GM12878 (cell line): Measurements from ENCODE around the gene TM9SF2. TPM values are rescaled to one million over a fixed set of nuclear protein-coding genes. Genes with fewer than 3 reads are reported as not detected.
A peak's percentile ranks its signal among the peaks of the same experiment; 100 is the strongest.

Source experiments
- ATAC-seq: fragments of 200-7000 bp; cut with Tn5 transposase; 3 replicates; pipeline ENCODE4 v1.9.1; 2020; ENCODE audit warnings: mild to moderate bottlenecking, moderate library complexity
- Bru-seq: library from RNA; stranded (reverse); fragments of 400-500 nt; gene quantifications from one replicate; lab custom pipeline; 2021; lab: Mats Ljungman, UMichigan
- BruChase-seq, 2 experiments: library from RNA; stranded (reverse); fragments of 400-500 nt; gene quantifications; one replicate each; lab custom pipeline; 2021; lab: Mats Ljungman, UMichigan
- BruUV-seq: library from RNA; stranded (reverse); fragments of 400-500 nt; replicated peaks from 2 replicates; lab custom pipeline; 2021; lab: Mats Ljungman, UMichigan
- CTCF ChIA-PET: fragments of 300-600 bp; sonication (Branson Sonifier 250); formaldehyde crosslinking; extraction: SDS; loops from one replicate; lab custom pipeline; 2021; ENCODE audit warnings: inconsistent platforms; lab: Yijun Ruan, JAX
- POLR2A ChIA-PET: fragments of 350-600 bp; formaldehyde crosslinking; extraction: SDS; loops from one replicate; lab custom pipeline; 2021; ENCODE audit warnings: inconsistent platforms; lab: Charles Lee
- RAD21 ChIA-PET: fragments of 300-600 bp; sonication (Branson Sonifier 250); formaldehyde crosslinking; loops from one replicate; lab custom pipeline; 2023; ENCODE audit warnings: antibody characterized with exemption; ENCODE audit not compliant: unreplicated experiment; lab: Charles Lee
- SMC1A ChIA-PET: fragments of 300-600 bp; sonication (Branson Sonifier 250); formaldehyde crosslinking; loops from one replicate; lab custom pipeline; 2023; ENCODE audit not compliant: unreplicated experiment, uncharacterized antibody; lab: Charles Lee
- DNase-seq: peaks from one replicate; pipeline ENCODE4 v3.0.0-alpha.2; 2011; ENCODE audit warnings: low read depth, low spot score
- FAIRE-seq: peaks from 3 replicates; lab custom pipeline; 2011; peaks lifted over from hg19 to GRCh38; lab: Jason Lieb, UNC
- H2AFZ ChIP-seq: 2 replicates; pipeline ENCODE4 v1.6.0; 2011; ENCODE audit warnings: low read depth, low read length, control low read depth; ENCODE audit not compliant: control insufficient read depth
- H3K27ac ChIP-seq: 2 replicates; pipeline ENCODE4 v1.5.1; 2011; ENCODE audit warnings: control low read depth; ENCODE audit not compliant: control insufficient read depth, insufficient read depth
- H3K27me3 ChIP-seq, 2 experiments: replicated peaks in 1 of 2; 2 replicates each; pipeline versions ENCODE4 v1.6.0 to v1.6.1; 2011; ENCODE audit warnings: low read length in 1 of 2; ENCODE audit not compliant: control insufficient read depth in 2 of 2, insufficient read depth in 2 of 2
- H3K36me3 ChIP-seq, 2 experiments: 2 replicates each; pipeline ENCODE4 v1.5.1; 2011; ENCODE audit warnings: low read length in 1 of 2; ENCODE audit not compliant: control insufficient read depth in 2 of 2, insufficient read depth in 2 of 2
- H3K4me1 ChIP-seq: 2 replicates; pipeline ENCODE4 v1.6.1; 2011; ENCODE audit warnings: mild to moderate bottlenecking, low read length, moderate library complexity, mixed read lengths; ENCODE audit not compliant: control insufficient read depth, insufficient read depth
- H3K4me2 ChIP-seq: 2 replicates; pipeline ENCODE4 v1.6.0; 2011; ENCODE audit warnings: control low read depth; ENCODE audit not compliant: control insufficient read depth, insufficient read depth
- H3K4me3 ChIP-seq: fragments of 200-600 bp; sonication (generic); 2 replicates; pipeline ENCODE4 v1.5.1; 2016
- H3K79me2 ChIP-seq: 2 replicates; pipeline ENCODE4 v1.6.0; 2011; ENCODE audit warnings: low read length; ENCODE audit not compliant: control insufficient read depth, insufficient read depth
- H3K9ac ChIP-seq: 2 replicates; pipeline ENCODE4 v1.8.0; 2011; ENCODE audit warnings: low read length, control low read depth, mixed read lengths; ENCODE audit not compliant: control insufficient read depth, insufficient read depth
- H3K9me3 ChIP-seq: replicated peaks from 3 replicates; pipeline ENCODE4 v1.5.1; 2011; ENCODE audit warnings: mild to moderate bottlenecking, low read length; ENCODE audit not compliant: control insufficient read depth, insufficient read depth
- H4K20me1 ChIP-seq: 2 replicates; pipeline ENCODE4 v1.6.0; 2011; ENCODE audit not compliant: control insufficient read depth, insufficient read depth
- CHD4 ChIP-seq: fragments of 200-600 bp; sonication (generic); IDR thresholded peaks from 2 replicates; pipeline ENCODE4 v1.6.1; 2016; ENCODE audit warnings: mild to moderate bottlenecking
- IKZF1 ChIP-seq: fragments of 450-650 bp; conservative IDR thresholded peaks from 2 replicates; pipeline ENCODE4 v1.6.1; 2017; ENCODE audit warnings: antibody characterized with exemption, mild to moderate bottlenecking
- IRF3 ChIP-seq: fragments of 450-650 bp; IDR thresholded peaks from 2 replicates; pipeline ENCODE4 v1.6.1; 2014; ENCODE audit warnings: mild to moderate bottlenecking
- JUNB ChIP-seq: IDR thresholded peaks from 2 replicates; pipeline ENCODE4 v1.6.1; 2016; ENCODE audit warnings: antibody characterized with exemption, mild to moderate bottlenecking
- NFXL1 ChIP-seq: fragments of 450-650 bp; IDR thresholded peaks from 2 replicates; pipeline ENCODE4 v1.6.1; 2017; ENCODE audit warnings: antibody characterized with exemption, mild to moderate bottlenecking, borderline replicate concordance
- NFYA ChIP-seq: IDR thresholded peaks from 2 replicates; pipeline ENCODE4 v1.6.1; 2011; ENCODE audit warnings: low read depth, mild to moderate bottlenecking, low read length, improper control_type of control experiment, borderline replicate concordance
- PRDM15 ChIP-seq: fragments of 450-650 bp; formaldehyde crosslinking; IDR thresholded peaks from 2 replicates; pipeline ENCODE4 v1.4.0; 2020; ENCODE audit warnings: mild to moderate bottlenecking, moderate library complexity
- RBBP5 ChIP-seq: fragments of 200-600 bp; sonication (generic); conservative IDR thresholded peaks from 2 replicates; pipeline ENCODE4 v1.6.1; 2016
- SIN3A ChIP-seq: IDR thresholded peaks from 2 replicates; pipeline ENCODE4 v1.6.1; 2012; ENCODE audit warnings: low read depth, low read length, improper control_type of control experiment
- SP1 ChIP-seq: IDR thresholded peaks from one replicate; pipeline ENCODE4 v1.6.1; 2011; ENCODE audit warnings: low read depth, low read length
- TAF1 ChIP-seq: IDR thresholded peaks from 2 replicates; pipeline ENCODE4 v1.6.1; 2011; ENCODE audit warnings: mild to moderate bottlenecking, low read depth, low read length, borderline replicate concordance
- TCF7 ChIP-seq: IDR thresholded peaks from 2 replicates; pipeline ENCODE4 v1.6.1; 2014; ENCODE audit warnings: antibody characterized with exemption, borderline replicate concordance
- WGBS: methylation state at CpG from one replicate; pipeline ENCODE4 v1.1.6; 2016; ENCODE audit warnings: low lambda C conversion rate; ENCODE audit not compliant: insufficient replicate concordance, insufficient coverage; ENCODE audit errors: missing lambda C conversion rate; 5-methylcytosine and 5-hydroxymethylcytosine counted together
- in situ Hi-C: fragments of 300-500 bp; cut with MboI; formaldehyde crosslinking; loops from 9 replicates; pipeline ENCODE4 v1.14.3; 2018; ENCODE audit warnings: mixed read lengths
- intact Hi-C: fragments of 100-400 bp; cut with micrococcal nuclease; formaldehyde crosslinking; loops from one replicate; pipeline ENCODE4 v1.14.2; 2022; ENCODE audit not compliant: unreplicated experiment
- long read RNA-seq, 2 experiments: library from polyadenylated mRNA; unstranded; transcript quantifications; one replicate each; pipeline ENCODE4 v2.0.0, GENCODE V29; 2019 to 2020
- polyA minus RNA-seq, 3 experiments: library from RNA; depleted of rRNA, polyadenylated mRNA; stranded (reverse); fragments of >200 nt; gene quantifications; 2 replicates each; pipeline ENCODE4 v1.2.3, GENCODE V29; 2011
- polyA plus RNA-seq, 11 experiments: library from polyadenylated mRNA; depleted of rRNA in 4 of 11; unstranded in 6 of 11; stranded (reverse) in 5 of 11; fragments of >200 nt; fragmentation: Nextera tagmentation in 4 of 11; fragmentation: Illumina TruSeq in 1 of 11; extraction: Ambion mirVana in 4 of 11; extraction: Trizol in 1 of 11; gene quantifications; 1 replicate in 1 of 11; 2 replicates in 10 of 11; pipeline versions ENCODE4 v1.2.1 to v1.2.3, GENCODE V29; 2011 to 2016; ENCODE audit warnings: inconsistent platforms in 2 of 11, missing spikeins in 2 of 11, low read depth in 1 of 11
- total RNA-seq, 4 experiments: library from RNA; depleted of rRNA in 3 of 4; stranded (reverse); fragments of >200 nt in 3 of 4; fragmentation: Illumina TruSeq in 1 of 4; extraction: Trizol in 1 of 4; gene quantifications; 2 replicates each; pipeline versions ENCODE4 v1.2.1 to v1.2.3, GENCODE V29; 2013 to 2021

Gene TM9SF2
- 49.7 and 55.0 TPM in 2 replicates for total RNA-seq (2013; cell fraction: nucleolus; rRNA removed)
- 89.3 and 113 TPM in 2 replicates for total RNA-seq (2014; rRNA removed)
- 96.5 and 99.3 TPM in 2 replicates for total RNA-seq (2014; rRNA removed; fragmentation: Illumina TruSeq; extraction: Trizol)
- 75.0 and 77.2 TPM in 2 replicates for total RNA-seq (2021)
- polyA plus RNA-seq (2011; ENCODE audit: low read depth), result 29.1 TPM
- polyA plus RNA-seq (2011; rRNA removed), result 75.1 and 98.9 TPM in 2 replicates
- 28.8 and 35.5 TPM in 2 replicates for polyA plus RNA-seq (2011; cell fraction: cytosol; rRNA removed)
- 32.7 and 35.4 TPM in 2 replicates for polyA plus RNA-seq (2011; cell fraction: nucleus; rRNA removed)
- polyA plus RNA-seq (2012), result 41.6 and 48.4 TPM in 2 replicates
- 81.2 and 95.6 TPM in 2 replicates for polyA plus RNA-seq (2014; fragmentation: Illumina TruSeq; extraction: Trizol)
- 10 to 100 TPM; 34.6 to 42.5 TPM for polyA plus RNA-seq (2014; fragmentation: Nextera tagmentation; extraction: Ambion mirVana)
- 51.8 and 62.9 TPM in 2 replicates for polyA plus RNA-seq (2014; rRNA removed)
- 100 to 1,000 TPM; 122 to 128 TPM for polyA plus RNA-seq (2016; fragmentation: Nextera tagmentation; extraction: Ambion mirVana)
- polyA minus RNA-seq (2011; rRNA and poly(A)+ RNA removed), result 51.3 and 62.7 TPM in 2 replicates
- 37.8 and 67.8 TPM in 2 replicates for polyA minus RNA-seq (2011; cell fraction: cytosol; rRNA and poly(A)+ RNA removed)
- polyA minus RNA-seq (2011; cell fraction: nucleus; rRNA and poly(A)+ RNA removed), result 17.5 and 30.4 TPM in 2 replicates
- percentile 88 among the genes with signal in this experiment for Bru-seq, nascent RNA
- BruChase-seq, experiment 1, labeled RNA remaining after a 6-hour chase, result percentile 89 among the genes with signal in this experiment
- BruChase-seq, experiment 2, labeled RNA remaining after a 2-hour chase, result percentile 89 among the genes with signal in this experiment
- long read RNA-seq, experiment 1, transcript TM9SF2-201 (17 exons, 3,430 nt), result major isoform, 72 of 88 reads
- long read RNA-seq, experiment 1, partial matches to known transcripts, result 8 of 88 reads
- long read RNA-seq, experiment 1, other reads (novel, unspliced or antisense), result 8 of 88 reads
- long read RNA-seq, experiment 2, transcript TM9SF2-201 (17 exons, 3,430 nt), result major isoform, 164 of 241 reads
- long read RNA-seq, experiment 2, partial matches to known transcripts, result 52 of 241 reads
- long read RNA-seq, experiment 2, other reads (novel, unspliced or antisense), result 25 of 241 reads

GRCh38 chr13:99501184-99501847 is at the start of gene TM9SF2:
Gene TM9SF2 (plus strand): TSS chr13:99501472. CDS start chr13:99501607, 135 bp downstream.
- peak within 1 kb of the TSS; percentile 90 for H3K9ac ChIP-seq
- ChIA-PET POLR2A (interaction anchor here (1.1 kb wide), 1 partner anchor 19 kb away, joined by 3 read pairs; no protein-coding TSS in a partner anchor), SMC1A (interaction anchor here (0.7 to 8.4 kb wide), 8 partner anchors 12 to 232 kb away, joined by 3 to 94 read pairs (median 4); no protein-coding TSS in a partner anchor), RAD21 (interaction anchor here (1.0 to 1.3 kb wide), 3 partner anchors 64 to 218 kb away, joined by 3 to 4 read pairs (median 3); no protein-coding TSS in a partner anchor), CTCF (interaction anchor here (0.5 to 7.6 kb wide), 9 partner anchors 12 to 876 kb away, joined by 3 to 97 read pairs (median 4); no protein-coding TSS in a partner anchor)
- no peaks in the 10 kb centered on the region for H3K9me3 ChIP-seq
- ATAC-seq (peak; percentile 72), FAIRE-seq (peak; percentile 87), DNase-seq (peak; percentile 90)
- peak within 1 kb of the TSS; percentile 98 for H3K4me2 ChIP-seq
- H2AFZ ChIP-seq, result peak within 1 kb of the TSS; percentile 83
- WGBS, result 1% methylated on average over 55 of the region's 55 CpGs
- H3K27me3 ChIP-seq, result no peaks in the 10 kb centered on the region
- BruUV-seq, result no TSS peak
- intact Hi-C loops (loop anchor here (2.0 to 10.0 kb wide), 4 partner anchors 124 to 1171 kb away; partner anchors contain the start of genes GPR183 and TMTC4), in situ Hi-C loops (no loop called here)
- H3K79me2 ChIP-seq, result peaks cover 58% of the 10 kb centered on the region
- H3K4me3 ChIP-seq, result peak within 1 kb of the TSS; percentile 93
- peaks cover 12% of the 10 kb centered on the region for H3K4me1 ChIP-seq
- peak within 1 kb of the TSS; percentile 91 for H3K27ac ChIP-seq
- H3K36me3 ChIP-seq, result no peaks in the 10 kb centered on the region
- no peaks in the 10 kb centered on the region for H4K20me1 ChIP-seq
- TF ChIP-seq SIN3A, result no peak
- TF ChIP-seq PRDM15, result no peak
- peak; percentile 97 for TF ChIP-seq IKZF1
- 0 out of 2 replicates have a peak, but pooled peaks have one; percentile 17 for TF ChIP-seq JUNB
- no peak for TF ChIP-seq IRF3
- TF ChIP-seq TAF1, result peak; percentile 70; the same call in 1 of the 2 replicates
- TF ChIP-seq NFXL1, result no peak
- no peak for TF ChIP-seq CHD4
- TF ChIP-seq TCF7, result no peak
- TF ChIP-seq RBBP5, result no peak
- TF ChIP-seq SP1, result peak; percentile 95
- TF ChIP-seq NFYA, result no peak
